B cell (primary cell): ENCODE results near the gene SYT17. TPM values are rescaled to one million over a fixed set of nuclear protein-coding genes. Genes with fewer than 3 reads are reported as not detected.

Source experiments
- ATAC-seq: fragments of 200-7000 bp; cut with Tn5 transposase; one replicate; pipeline ENCODE4 v1.10.0; 2021; ENCODE audit warnings: low read depth, mild to moderate bottlenecking, moderate number of reproducible peaks, moderate library complexity
- CTCF ChIA-PET: fragments of 350-600 bp; sonication (Branson Sonifier 250); formaldehyde crosslinking; loops from one replicate; lab custom pipeline; 2021; ENCODE audit warnings: antibody characterized with exemption, inconsistent platforms; lab: Charles Lee
- POLR2A ChIA-PET: fragments of 350-600 bp; sonication (Branson Sonifier 250); formaldehyde crosslinking; loops from one replicate; lab custom pipeline; 2021; ENCODE audit warnings: antibody characterized with exemption; lab: Charles Lee
- DNase-seq: peaks from one replicate; pipeline ENCODE4 v3.0.0; 2013
- H2AFZ ChIP-seq: 2 replicates; pipeline ENCODE4 v1.6.1; 2012; ENCODE audit warnings: mild to moderate bottlenecking, low read depth, low read length; ENCODE audit not compliant: insufficient read depth, poor library complexity, severe bottlenecking
- H3K27ac ChIP-seq, 2 donors: 1 replicate in 1 of 2; 2 replicates in 1 of 2; pipeline ENCODE4 v1.5.1; 2012 to 2013; ENCODE audit warnings: low read length in 2 of 2, mild to moderate bottlenecking in 2 of 2, moderate library complexity in 1 of 2
- H3K27me3 ChIP-seq, 4 experiments: fragments of 200-600 bp in 1 of 4; sonication (generic) in 1 of 4; replicated peaks in 1 of 4; 1 replicate in 2 of 4; 2 replicates in 2 of 4; pipeline versions ENCODE4 v1.6.1 to v1.7.0; 2013 to 2016; ENCODE audit warnings: low read length in 3 of 4, mild to moderate bottlenecking in 2 of 4, mixed read lengths in 1 of 4, moderate library complexity in 1 of 4; ENCODE audit not compliant: insufficient read depth in 4 of 4, control insufficient read depth in 3 of 4; ENCODE audit errors: control extremely low read depth in 1 of 4
- H3K36me3 ChIP-seq, 2 experiments: replicated peaks in 1 of 2; 1 replicate in 1 of 2; 2 replicates in 1 of 2; pipeline versions ENCODE4 v1.6.1 to v1.7.1; 2013; ENCODE audit warnings: low read length in 1 of 2; ENCODE audit not compliant: insufficient read depth in 2 of 2, control insufficient read depth in 1 of 2; ENCODE audit errors: control extremely low read depth in 1 of 2, extremely low read depth in 1 of 2
- H3K4me1 ChIP-seq, 2 donors: fragments of 200-600 bp in 1 of 2; sonication (generic) in 1 of 2; 1 replicate in 1 of 2; 2 replicates in 1 of 2; pipeline versions ENCODE4 v1.5.1 to v1.6.1; 2013 to 2017; ENCODE audit warnings: low read length in 2 of 2; ENCODE audit not compliant: control insufficient read depth in 2 of 2, insufficient read depth in 2 of 2
- H3K4me2 ChIP-seq: replicated peaks from 2 replicates; pipeline ENCODE3; 2012; ENCODE audit warnings: mild to moderate bottlenecking, low read depth, low read length; ENCODE audit not compliant: poor library complexity, severe bottlenecking
- H3K4me3 ChIP-seq, 5 experiments: fragments of 200-600 bp in 1 of 5; sonication (generic) in 1 of 5; 1 replicate in 3 of 5; 2 replicates in 2 of 5; pipeline versions ENCODE4 v1.5.1 to v1.7.0; 2011 to 2016; ENCODE audit warnings: low read length in 4 of 5, mild to moderate bottlenecking in 4 of 5, low read depth in 2 of 5, control low read depth in 1 of 5, moderate library complexity in 1 of 5; ENCODE audit not compliant: insufficient read depth in 1 of 5; ENCODE audit errors: control extremely low read depth in 1 of 5, extremely low read depth in 1 of 5
- H3K79me2 ChIP-seq: fragments of 200-600 bp; sonication (generic); one replicate; pipeline ENCODE4 v1.6.0; 2016; ENCODE audit warnings: low read length; ENCODE audit not compliant: control insufficient read depth, insufficient read depth
- H3K9ac ChIP-seq: fragments of 200-600 bp; sonication (generic); 2 replicates; pipeline ENCODE4 v1.6.1; 2017; ENCODE audit warnings: mild to moderate bottlenecking, low read length, moderate library complexity
- H3K9me3 ChIP-seq, 3 donors: one replicate each; pipeline versions ENCODE4 v1.6.1 to v1.7.1; 2013; ENCODE audit warnings: low read length in 2 of 3; ENCODE audit not compliant: control insufficient read depth in 2 of 3, insufficient read depth in 1 of 3; ENCODE audit errors: control extremely low read depth in 1 of 3
- H4K20me1 ChIP-seq: 2 replicates; pipeline ENCODE4 v1.6.0; 2012; ENCODE audit warnings: mild to moderate bottlenecking, low read length; ENCODE audit not compliant: insufficient read depth, control insufficient read depth, poor library complexity, severe bottlenecking
- H3K27ac Mint-ChIP-seq: one replicate; pipeline ENCODE4 v1.8.0; 2021; ENCODE audit warnings: mixed read lengths
- H3K27me3 Mint-ChIP-seq: one replicate; pipeline ENCODE4 v1.8.0; 2021; ENCODE audit warnings: mixed read lengths
- H3K4me1 Mint-ChIP-seq: one replicate; pipeline ENCODE4 v1.8.0; 2021; ENCODE audit warnings: mixed read lengths
- H3K4me3 Mint-ChIP-seq: one replicate; pipeline ENCODE4 v1.8.0; 2021; ENCODE audit warnings: mixed read lengths
- H3K9me3 Mint-ChIP-seq: one replicate; pipeline ENCODE4 v1.8.0; 2022; ENCODE audit warnings: mixed read lengths; ENCODE audit not compliant: insufficient read depth
- CTCF ChIP-seq: fragments of 200-600 bp; IDR thresholded peaks from one replicate; pipeline ENCODE4 v1.8.0; 2022; ENCODE audit warnings: antibody characterized with exemption, mild to moderate bottlenecking
- EZH2 ChIP-seq: IDR thresholded peaks from 2 replicates; pipeline ENCODE4 v1.6.1; 2012; ENCODE audit warnings: borderline replicate concordance, low read depth, mild to moderate bottlenecking, moderate library complexity, low read length; ENCODE audit not compliant: insufficient read depth, poor library complexity, severe bottlenecking
- WGBS: methylation state at CpG from one replicate; pipeline ENCODE4 v1.1.5; 2013; ENCODE audit warnings: missing lambda C conversion rate; ENCODE audit not compliant: insufficient coverage; 5-methylcytosine and 5-hydroxymethylcytosine counted together
- intact Hi-C: fragments of 100-400 bp; cut with micrococcal nuclease; formaldehyde crosslinking; loops from one replicate; pipeline ENCODE4 v1.10.0; 2022
- polyA plus RNA-seq: library from polyadenylated mRNA; depleted of rRNA; stranded (reverse); fragments of >200 nt; gene quantifications from 2 replicates; pipeline ENCODE4 v1.2.3, GENCODE V29; 2012
- total RNA-seq, 2 donors: library from RNA; stranded (reverse); fragments of 120-200 nt in 1 of 2; gene quantifications; 1 replicate in 1 of 2; 2 replicates in 1 of 2; pipeline versions ENCODE4 v1.2.3 to v1.2.4, GENCODE V29; 2013 to 2022

SYT17 gene
- total and polyA plus RNA-seq, 2 donors (not counting 1 experiment from before 2014, with no cell fraction given): 24.9 to 27.7 TPM

- no peaks in the 10 kb centered on the region for H4K20me1 ChIP-seq
- H3K27ac Mint-ChIP-seq: no peak overlapping the region
- H3K4me3 Mint-ChIP-seq: no peak overlapping the region
- intact Hi-C loops: no loop called here
- H3K36me3 ChIP-seq: no peaks in the 10 kb centered on the region
- H3K9me3 Mint-ChIP-seq: no peaks in the 10 kb centered on the region
- H3K27ac ChIP-seq: no peak overlapping the region
- no peaks in the 10 kb centered on the region for H3K4me1 ChIP-seq
- H3K4me1 Mint-ChIP-seq: no peaks in the 10 kb centered on the region
- no peak overlapping the region for H3K9ac ChIP-seq
- ChIA-PET POLR2A (no interaction called here), CTCF (no interaction called here)
- WGBS: no CpG with 5 or more reads among the region's 2 CpGs
- no peak overlapping the region for H2AFZ ChIP-seq
- no peak for ATAC-seq
- H3K4me3 ChIP-seq: no peak overlapping the region
- no peaks in the 10 kb centered on the region for H3K79me2 ChIP-seq
- DNase-seq: no peak
- no peaks in the 10 kb centered on the region for H3K9me3 ChIP-seq
- H3K27me3 ChIP-seq: no peaks in the 10 kb centered on the region
- H3K4me2 ChIP-seq: no peak overlapping the region
- no peak for TF ChIP-seq EZH2
- H3K27me3 Mint-ChIP-seq: no peaks in the 10 kb centered on the region
Observed at GRCh38 chr16:19286827-19287226, 118.8 kb downstream of the SYT17 start.

GRCh38 chr16:19287241-19287640, 119.2 kb downstream of the SYT17 start:
- no peak overlapping the region for H3K4me3 ChIP-seq
- H3K27me3 ChIP-seq: no peaks in the 10 kb centered on the region
- WGBS: 100% methylated on average over 2 of the region's 4 CpGs
- ChIA-PET POLR2A (no interaction called here), CTCF (no interaction called here)
- no peaks in the 10 kb centered on the region for H4K20me1 ChIP-seq
- H3K4me1 ChIP-seq: no peaks in the 10 kb centered on the region
- no peak overlapping the region for H3K9ac ChIP-seq
- H3K4me2 ChIP-seq: no peak overlapping the region
- H2AFZ ChIP-seq: no peak overlapping the region
- H3K9me3 Mint-ChIP-seq: no peaks in the 10 kb centered on the region
- H3K4me1 Mint-ChIP-seq: no peaks in the 10 kb centered on the region
- no peaks in the 10 kb centered on the region for H3K36me3 ChIP-seq
- TF ChIP-seq EZH2: no peak
- no peak for TF ChIP-seq CTCF
- DNase-seq: no peak
- ATAC-seq: no peak
- H3K4me3 Mint-ChIP-seq: no peak overlapping the region
- no peaks in the 10 kb centered on the region for H3K9me3 ChIP-seq
- intact Hi-C loops: no loop called here
- H3K79me2 ChIP-seq: no peaks in the 10 kb centered on the region
- no peak overlapping the region for H3K27ac Mint-ChIP-seq
- no peaks in the 10 kb centered on the region for H3K27me3 Mint-ChIP-seq
- H3K27ac ChIP-seq: no peak overlapping the region
